ENCODE measurements around the gene FAN1. TPM values are rescaled to one million over a fixed set of nuclear protein-coding genes. Genes with fewer than 3 reads are reported as not detected.

The FAN1 gene
- total and polyA plus RNA-seq, 7 experiments from 2014 or later: 9.6 to 29.5 (median 25.6) TPM

DNA sequence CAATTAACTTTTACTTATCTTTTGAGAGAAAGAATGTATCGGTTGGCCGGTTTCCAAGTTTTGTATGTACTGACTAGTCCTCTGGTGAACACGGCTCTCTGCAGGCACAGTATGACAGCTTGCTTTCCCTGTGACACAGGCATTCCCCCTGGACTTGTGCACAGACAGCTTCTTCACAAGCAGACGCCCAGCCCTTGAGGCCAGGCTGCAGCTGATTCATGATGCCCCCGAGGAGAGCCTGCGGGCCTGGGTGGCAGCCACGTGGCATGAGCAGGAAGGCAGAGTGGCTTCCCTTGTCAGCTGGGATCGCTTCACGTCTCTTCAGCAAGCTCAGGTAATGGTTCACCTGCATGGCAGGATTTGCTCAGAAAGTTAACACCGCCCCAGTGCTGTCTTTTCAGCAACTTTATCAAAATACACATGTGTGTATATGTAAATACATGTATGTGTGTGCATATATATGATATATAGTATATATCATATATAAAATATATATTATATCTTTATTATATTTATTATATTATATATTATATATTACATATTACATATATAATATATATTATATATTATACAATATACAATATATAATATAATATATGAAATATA is 25.5 kb downstream of the FAN1 start:
- DNase-seq: no peak
- Histone ChIP-seq H3K27me3 (ENCODE audit: control insufficient read depth in 2 of 2, insufficient read depth in 2 of 2, low read length in 2 of 2) (no peaks in the 10 kb centered on the region), H3K4me1 (ENCODE audit: control insufficient read depth in 2 of 2, insufficient read depth in 2 of 2, low read length in 2 of 2) (no peaks in the 10 kb centered on the region), H3K9me3 (ENCODE audit: control insufficient read depth in 2 of 3, low read length in 3 of 3) (no peaks in the 10 kb centered on the region), H3K4me3 (ENCODE audit: low read length) (no peak overlapping the region), H3K27ac (ENCODE audit: low read depth, low read length) (no peak overlapping the region), H3K36me3 (ENCODE audit: control insufficient read depth in 2 of 3, insufficient read depth in 3 of 3, low read length in 3 of 3) (peaks cover 2 to 74% (median 16%) of the 10 kb centered on the region in 3 experiments)
- Mint-ChIP-seq H3K9me3 (no peaks in the 10 kb centered on the region), H3K4me3 (no peak overlapping the region), H3K27me3 (no peaks in the 10 kb centered on the region), H3K4me1 (peaks cover 0 to 12% (median 7%) of the 10 kb centered on the region in 7 donors), H3K36me3 (peaks cover 29 to 68% (median 36%) of the 10 kb centered on the region in 5 donors), H3K27ac (no peak overlapping the region)
- ChIA-PET POLR2A (no interaction called here), CTCF (no interaction called here)
- intact Hi-C loops (cut with micrococcal nuclease): loop anchor here in 1 of 2 donors (10.0 kb wide), 1 partner anchor 64 kb away; no protein-coding TSS in a partner anchor
- no peak for ATAC-seq

DNA sequence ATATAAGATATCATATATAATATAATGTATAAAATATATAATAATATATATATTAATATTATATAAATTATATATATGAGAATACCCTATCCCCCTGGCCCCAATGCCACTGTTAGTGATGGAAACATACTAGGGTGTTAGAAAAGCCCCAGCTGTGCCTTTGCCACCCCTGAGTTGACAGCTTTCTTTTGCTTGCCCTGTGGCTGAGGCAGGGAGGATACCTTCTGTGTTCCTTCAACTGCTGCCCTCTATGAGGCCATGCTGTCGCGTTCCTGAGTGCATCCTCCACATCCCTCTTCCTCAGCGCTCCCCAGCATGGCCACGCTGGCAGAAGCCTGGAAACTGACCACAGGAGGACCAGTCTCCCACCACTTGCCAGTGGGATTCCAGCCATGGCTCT is 26.3 kb downstream of the FAN1 start:
- no peak overlapping the region for H3K4me3 Mint-ChIP-seq
- peaks cover 0 to 65% (median 13%) of the 10 kb centered on the region in 3 experiments for H3K36me3 ChIP-seq (ENCODE audit: control insufficient read depth in 2 of 3, insufficient read depth in 3 of 3, low read length in 3 of 3)
- H3K9me3 Mint-ChIP-seq: no peaks in the 10 kb centered on the region
- ChIA-PET CTCF (no interaction called here), POLR2A (no interaction called here)
- no peaks in the 10 kb centered on the region for H3K4me1 ChIP-seq (ENCODE audit: control insufficient read depth in 2 of 2, insufficient read depth in 2 of 2, low read length in 2 of 2)
- H3K27me3 Mint-ChIP-seq: no peaks in the 10 kb centered on the region
- DNase-seq (no peak), ATAC-seq (no peak)
- no peaks in the 10 kb centered on the region for H3K27me3 ChIP-seq (ENCODE audit: control insufficient read depth in 2 of 2, insufficient read depth in 2 of 2, low read length in 2 of 2)
- peaks cover 0 to 13% (median 7%) of the 10 kb centered on the region in 7 donors for H3K4me1 Mint-ChIP-seq
- H3K27ac ChIP-seq (ENCODE audit: low read depth, low read length): no peak overlapping the region
- H3K9me3 ChIP-seq (ENCODE audit: control insufficient read depth in 2 of 3, low read length in 3 of 3): no peaks in the 10 kb centered on the region
- H3K27ac Mint-ChIP-seq: peak overlapping the region in 2 of 9 donors; percentile 25 to 38
- H3K4me3 ChIP-seq (ENCODE audit: low read length): no peak overlapping the region
- intact Hi-C loops (cut with micrococcal nuclease): loop anchor here in 1 of 2 donors (10.0 kb wide), 1 partner anchor 65 kb away; no protein-coding TSS in a partner anchor
- H3K36me3 Mint-ChIP-seq: peaks cover 24 to 69% (median 37%) of the 10 kb centered on the region in 5 donors

DNA sequence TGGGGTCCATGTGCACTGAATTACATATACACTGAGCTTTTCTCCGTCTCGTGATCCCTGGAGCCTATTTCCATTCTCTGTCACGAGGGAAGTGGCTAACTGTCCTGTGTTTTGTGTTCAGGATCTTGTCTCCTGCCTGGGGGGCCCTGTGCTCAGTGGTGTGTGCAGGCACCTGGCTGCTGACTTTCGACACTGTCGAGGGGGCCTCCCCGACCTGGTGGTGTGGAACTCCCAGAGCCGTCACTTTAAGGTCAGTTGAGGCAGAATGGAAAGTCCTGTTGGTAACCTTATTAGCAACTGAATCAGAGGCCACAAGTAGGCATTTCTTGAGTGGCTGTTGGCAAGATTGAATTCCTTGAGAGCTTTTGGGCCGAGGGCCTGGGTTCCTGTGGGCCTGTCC is 26.7 kb downstream of the FAN1 start:
- ChIA-PET CTCF (no interaction called here), POLR2A (no interaction called here)
- no peaks in the 10 kb centered on the region for H3K27me3 ChIP-seq (ENCODE audit: control insufficient read depth in 2 of 2, insufficient read depth in 2 of 2, low read length in 2 of 2)
- no peak overlapping the region for H3K27ac ChIP-seq (ENCODE audit: low read depth, low read length)
- Mint-ChIP-seq H3K4me3 (no peak overlapping the region), H3K27ac (peak overlapping the region in 1 of 9 donors; percentile 25), H3K9me3 (no peaks in the 10 kb centered on the region), H3K27me3 (no peaks in the 10 kb centered on the region), H3K36me3 (peaks cover 24 to 66% (median 37%) of the 10 kb centered on the region in 5 donors), H3K4me1 (peaks cover 0 to 13% (median 7%) of the 10 kb centered on the region in 7 donors)
- H3K4me3 ChIP-seq (ENCODE audit: low read length): no peak overlapping the region
- intact Hi-C loops (cut with micrococcal nuclease): no loop called here
- no peaks in the 10 kb centered on the region for H3K9me3 ChIP-seq (ENCODE audit: control insufficient read depth in 2 of 3, low read length in 3 of 3)
- H3K4me1 ChIP-seq (ENCODE audit: control insufficient read depth in 2 of 2, insufficient read depth in 2 of 2, low read length in 2 of 2): no peaks in the 10 kb centered on the region
- ATAC-seq (no peak), DNase-seq (no peak)
- H3K36me3 ChIP-seq (ENCODE audit: control insufficient read depth in 2 of 3, insufficient read depth in 3 of 3, low read length in 3 of 3): peaks cover 0 to 61% (median 13%) of the 10 kb centered on the region in 3 experiments

DNA sequence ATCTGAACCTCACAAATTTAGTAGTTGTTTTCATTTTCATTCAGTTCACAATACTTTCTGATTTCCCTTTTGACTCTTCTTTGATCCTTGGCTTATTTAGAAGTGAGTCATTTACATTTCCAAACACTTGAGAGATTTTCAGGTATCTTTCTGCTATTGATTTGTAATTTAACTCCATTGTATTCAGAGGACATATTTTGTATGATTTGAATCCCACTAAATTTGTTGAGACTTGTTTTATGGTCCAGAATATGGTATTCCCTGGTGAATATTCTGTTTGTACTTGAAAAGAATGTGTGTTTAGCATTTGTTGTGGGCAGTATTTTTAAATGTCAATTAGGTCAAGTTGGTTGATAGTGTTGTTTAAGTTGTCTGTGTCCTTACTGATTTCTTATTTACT is 29.6 kb downstream of the FAN1 start:
- Mint-ChIP-seq H3K4me1 (peaks cover 0 to 17% (median 7%) of the 10 kb centered on the region in 7 donors), H3K4me3 (no peak overlapping the region), H3K27me3 (no peaks in the 10 kb centered on the region), H3K9me3 (no peaks in the 10 kb centered on the region), H3K27ac (peak overlapping the region in 5 of 9 donors; percentile 16 to 62 (median 49)), H3K36me3 (peaks cover 18 to 68% (median 39%) of the 10 kb centered on the region in 5 donors)
- ATAC-seq: no peak
- no peaks in the 10 kb centered on the region for H3K9me3 ChIP-seq (ENCODE audit: control insufficient read depth in 2 of 3, low read length in 3 of 3)
- no peaks in the 10 kb centered on the region for H3K27me3 ChIP-seq (ENCODE audit: control insufficient read depth in 2 of 2, insufficient read depth in 2 of 2, low read length in 2 of 2)
- intact Hi-C loops (cut with micrococcal nuclease): no loop called here
- CTCF ChIA-PET: no interaction called here
- DNase-seq: no peak
- no peaks in the 10 kb centered on the region for H3K4me1 ChIP-seq (ENCODE audit: control insufficient read depth in 2 of 2, insufficient read depth in 2 of 2, low read length in 2 of 2)
- POLR2A ChIA-PET: no interaction called here
- peaks cover 0 to 54% (median 13%) of the 10 kb centered on the region in 3 experiments for H3K36me3 ChIP-seq (ENCODE audit: control insufficient read depth in 2 of 3, insufficient read depth in 3 of 3, low read length in 3 of 3)
- no peak overlapping the region for H3K4me3 ChIP-seq (ENCODE audit: low read length)
- H3K27ac ChIP-seq (ENCODE audit: low read depth, low read length): no peak overlapping the region

DNA sequence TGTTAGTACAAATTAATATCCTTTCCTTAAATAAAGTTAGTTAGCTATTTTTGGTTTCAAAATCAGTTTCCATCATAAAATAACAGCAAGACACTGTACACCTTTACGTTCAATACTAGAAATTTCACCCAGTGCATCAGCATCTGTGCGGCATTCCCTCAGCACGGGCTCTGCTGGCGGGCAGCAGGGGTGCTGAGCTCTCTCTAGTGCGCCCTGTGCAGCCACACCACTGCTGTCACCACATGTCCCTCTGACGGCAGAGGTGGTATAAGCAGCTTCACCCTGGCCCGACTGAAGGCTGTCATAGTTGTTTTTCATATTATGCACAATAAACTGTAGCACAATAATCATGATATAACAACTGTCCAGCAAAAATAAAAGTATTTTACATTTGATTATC is 35.4 kb downstream of the FAN1 start:
- H3K4me3 ChIP-seq (ENCODE audit: low read length): no peak overlapping the region
- intact Hi-C loops (cut with micrococcal nuclease): no loop called here
- H3K9me3 ChIP-seq (ENCODE audit: control insufficient read depth in 2 of 3, low read length in 3 of 3): no peaks in the 10 kb centered on the region
- no peaks in the 10 kb centered on the region for H3K4me1 ChIP-seq (ENCODE audit: control insufficient read depth in 2 of 2, insufficient read depth in 2 of 2, low read length in 2 of 2)
- H3K27ac Mint-ChIP-seq: peak overlapping the region in 1 of 9 donors; percentile 42
- peaks cover 0 to 4% (median 0%) of the 10 kb centered on the region in 7 donors for H3K4me1 Mint-ChIP-seq
- H3K9me3 Mint-ChIP-seq: no peaks in the 10 kb centered on the region
- no peaks in the 10 kb centered on the region for H3K27me3 ChIP-seq (ENCODE audit: control insufficient read depth in 2 of 2, insufficient read depth in 2 of 2, low read length in 2 of 2)
- no peak overlapping the region for H3K4me3 Mint-ChIP-seq
- H3K36me3 Mint-ChIP-seq: peaks cover 15 to 51% (median 19%) of the 10 kb centered on the region in 5 donors
- ATAC-seq (no peak), DNase-seq (no peak)
- H3K36me3 ChIP-seq (ENCODE audit: control insufficient read depth in 2 of 3, insufficient read depth in 3 of 3, low read length in 3 of 3): peaks cover 10 to 73% (median 15%) of the 10 kb centered on the region in 3 experiments
- ChIA-PET POLR2A (no interaction called here), CTCF (no interaction called here)
- no peak overlapping the region for H3K27ac ChIP-seq (ENCODE audit: low read depth, low read length)
- H3K27me3 Mint-ChIP-seq: no peaks in the 10 kb centered on the region

DNA sequence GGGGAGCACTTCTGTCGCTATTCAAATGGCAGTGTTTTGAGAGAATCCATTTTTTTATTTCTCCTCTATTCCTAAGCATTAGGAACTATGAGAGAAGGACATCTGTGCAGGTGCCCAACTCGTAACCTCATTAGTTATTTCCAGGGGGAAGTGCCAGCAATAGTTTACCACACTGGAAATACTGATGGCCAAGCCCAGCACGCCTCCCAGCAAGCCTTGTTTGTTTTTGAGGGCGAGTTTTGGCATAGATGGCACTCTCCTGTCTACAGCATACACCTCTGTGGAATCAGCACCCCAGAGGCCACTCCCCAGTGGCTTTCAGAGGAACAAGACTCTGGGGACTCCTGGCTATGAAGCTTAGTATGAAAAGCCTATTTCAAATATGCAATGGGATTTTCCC is 36.6 kb downstream of the FAN1 start:
- Histone ChIP-seq H3K36me3 (ENCODE audit: control insufficient read depth in 2 of 3, insufficient read depth in 3 of 3, low read length in 3 of 3) (peaks cover 10 to 77% (median 15%) of the 10 kb centered on the region in 3 experiments), H3K27ac (ENCODE audit: low read depth, low read length) (no peak overlapping the region), H3K4me1 (ENCODE audit: control insufficient read depth in 2 of 2, insufficient read depth in 2 of 2, low read length in 2 of 2) (no peaks in the 10 kb centered on the region), H3K9me3 (ENCODE audit: control insufficient read depth in 2 of 3, low read length in 3 of 3) (no peaks in the 10 kb centered on the region), H3K4me3 (ENCODE audit: low read length) (no peak overlapping the region), H3K27me3 (ENCODE audit: control insufficient read depth in 2 of 2, insufficient read depth in 2 of 2, low read length in 2 of 2) (no peaks in the 10 kb centered on the region)
- CTCF ChIA-PET: no interaction called here
- Mint-ChIP-seq H3K4me1 (peaks cover 0 to 4% (median 0%) of the 10 kb centered on the region in 7 donors), H3K9me3 (no peaks in the 10 kb centered on the region), H3K36me3 (peaks cover 16 to 45% (median 17%) of the 10 kb centered on the region in 5 donors), H3K27me3 (no peaks in the 10 kb centered on the region), H3K4me3 (no peak overlapping the region), H3K27ac (peak overlapping the region in 2 of 9 donors; percentile 28 to 76)
- intact Hi-C loops (cut with micrococcal nuclease): no loop called here
- ATAC-seq (no peak), DNase-seq (no peak)
- POLR2A ChIA-PET: no interaction called here

DNA sequence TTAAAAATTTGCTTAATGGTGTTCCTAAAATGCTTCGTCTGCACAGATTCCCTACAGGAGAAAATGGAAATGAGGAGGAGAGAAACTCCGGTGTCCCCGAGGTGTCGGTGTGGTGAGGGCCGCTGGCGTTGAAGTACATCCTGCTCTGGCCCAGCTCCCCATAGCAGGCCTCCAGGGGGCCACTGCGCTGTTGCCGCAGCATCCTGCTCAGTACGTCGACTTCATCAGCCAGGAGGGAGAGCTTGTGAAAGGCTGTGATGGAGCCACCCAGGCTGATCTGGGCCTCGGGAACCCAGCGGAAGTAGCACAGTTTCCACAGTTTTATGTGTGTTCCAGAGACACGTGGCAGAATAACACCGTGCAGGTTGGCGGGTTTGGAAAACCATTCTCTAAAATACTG is 37.8 kb downstream of the FAN1 start:
- DNase-seq (no peak), ATAC-seq (no peak)
- Histone ChIP-seq H3K4me1 (ENCODE audit: control insufficient read depth in 2 of 2, insufficient read depth in 2 of 2, low read length in 2 of 2) (no peaks in the 10 kb centered on the region), H3K27me3 (ENCODE audit: control insufficient read depth in 2 of 2, insufficient read depth in 2 of 2, low read length in 2 of 2) (no peaks in the 10 kb centered on the region), H3K9me3 (ENCODE audit: control insufficient read depth in 2 of 3, low read length in 3 of 3) (no peaks in the 10 kb centered on the region), H3K27ac (ENCODE audit: low read depth, low read length) (no peak overlapping the region), H3K4me3 (ENCODE audit: low read length) (no peak overlapping the region), H3K36me3 (ENCODE audit: control insufficient read depth in 2 of 3, insufficient read depth in 3 of 3, low read length in 3 of 3) (peaks cover 10 to 84% (median 22%) of the 10 kb centered on the region in 3 experiments)
- peak overlapping the region in 2 of 9 donors; percentile 28 to 36 for H3K27ac Mint-ChIP-seq
- no peaks in the 10 kb centered on the region for H3K27me3 Mint-ChIP-seq
- intact Hi-C loops (cut with micrococcal nuclease): no loop called here
- H3K4me1 Mint-ChIP-seq: no peaks in the 10 kb centered on the region
- H3K36me3 Mint-ChIP-seq: peaks cover 13 to 45% (median 22%) of the 10 kb centered on the region in 5 donors
- H3K9me3 Mint-ChIP-seq: no peaks in the 10 kb centered on the region
- CTCF ChIA-PET: no interaction called here
- no peak overlapping the region for H3K4me3 Mint-ChIP-seq
- POLR2A ChIA-PET: no interaction called here

All from naive thymus-derived CD4-positive, alpha-beta T cell (primary cell).